ENCODE measurements around the gene FXYD1. TPM values are rescaled to one million over a fixed set of nuclear protein-coding genes. Genes with fewer than 3 reads are reported as not detected.

The FXYD1 gene
- polyA plus RNA-seq, 2 of the 4 experiments (the other 2 are of a cell fraction) = not detected

DNA sequence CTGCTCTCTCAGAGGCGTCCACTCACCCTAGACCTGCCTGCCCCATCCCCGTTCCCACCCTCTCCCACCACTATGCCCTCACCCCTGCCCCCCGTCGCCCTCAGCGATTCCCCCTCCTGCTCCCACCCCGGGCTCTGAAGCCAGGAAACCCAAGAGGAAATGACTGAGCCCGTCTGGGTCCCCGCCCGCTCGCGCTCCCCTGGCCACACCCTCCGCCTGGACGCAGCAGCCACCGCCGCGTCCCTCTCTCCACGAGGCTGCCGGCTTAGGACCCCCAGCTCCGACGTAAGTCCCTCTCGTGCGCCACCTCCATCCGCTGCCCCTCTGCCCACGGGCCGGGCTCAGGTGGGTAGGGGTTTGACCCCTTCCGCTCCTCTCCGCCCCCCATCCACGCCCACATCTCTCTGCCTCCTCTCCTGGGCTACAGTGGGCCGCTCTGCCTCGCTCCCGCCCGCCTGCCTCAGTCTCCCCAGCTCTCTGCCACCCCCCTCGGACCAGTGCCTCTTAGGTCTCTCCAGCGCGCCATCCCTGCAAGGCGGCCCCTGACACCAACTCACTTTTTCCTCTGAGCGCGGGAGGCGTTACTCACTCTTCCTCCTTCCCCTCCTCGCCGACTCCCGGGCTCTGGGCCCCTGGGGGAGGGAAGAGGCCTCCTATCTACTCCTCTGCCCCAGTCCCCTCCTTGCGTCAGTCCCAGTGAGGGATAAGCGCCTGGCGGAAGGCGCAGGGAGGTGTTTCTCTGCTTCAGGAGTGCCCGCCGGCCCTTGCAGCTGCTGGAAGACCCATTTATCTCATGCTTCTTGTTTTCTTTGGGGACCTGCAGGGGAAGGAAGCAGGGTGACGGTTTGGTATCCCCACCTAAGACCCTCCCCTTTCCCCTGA, 16.1 kb downstream of the FXYD1 start, which contains the start of gene FXYD5:
Gene FXYD5 (plus strand): TSS at position 211 of the 882 bp plus-strand sequence. CDS start 816 bp downstream, outside the sequence.
- ChIA-PET CTCF (interaction anchor here (0.5 to 13.8 kb wide), 19 partner anchors 8 to 1067 kb away, joined by 3 to 163 read pairs (median 4); partner anchors contain the start of genes FXYD1, FXYD7 and LGI4), POLR2A (interaction anchor here (1.5 kb wide), 1 partner anchor 14 kb away, joined by 3 read pairs; no protein-coding TSS in a partner anchor)
- Histone ChIP-seq H3K4me1 (peaks cover 9% of the 10 kb centered on the region; the same call in 1 of the 3 replicates), H3K4me3 (peak within 1 kb of the TSS; percentile 68), H3K9me3 (no peaks in the 10 kb centered on the region), H3K4me2 (peak within 1 kb of the TSS; percentile 88), H3K27ac (peak within 1 kb of the TSS; percentile 79 to 90)
- DNase-seq (ENCODE audit: low read depth in 1 of 2, low spot score in 1 of 2) (peak; percentile 76 to 96), FAIRE-seq (no peak), ATAC-seq (peak; percentile 74 to 88)
- WGBS (ENCODE audit: missing lambda C conversion rate) = 2% methylated on average over 36 of the region's 49 CpGs
- TF ChIP-seq, protein P1, sequence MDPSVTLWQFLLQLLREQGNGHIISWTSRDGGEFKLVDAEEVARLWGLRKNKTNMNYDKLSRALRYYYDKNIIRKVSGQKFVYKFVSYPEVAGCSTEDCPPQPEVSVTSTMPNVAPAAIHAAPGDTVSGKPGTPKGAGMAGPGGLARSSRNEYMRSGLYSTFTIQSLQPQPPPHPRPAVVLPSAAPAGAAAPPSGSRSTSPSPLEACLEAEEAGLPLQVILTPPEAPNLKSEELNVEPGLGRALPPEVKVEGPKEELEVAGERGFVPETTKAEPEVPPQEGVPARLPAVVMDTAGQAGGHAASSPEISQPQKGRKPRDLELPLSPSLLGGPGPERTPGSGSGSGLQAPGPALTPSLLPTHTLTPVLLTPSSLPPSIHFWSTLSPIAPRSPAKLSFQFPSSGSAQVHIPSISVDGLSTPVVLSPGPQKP (IDR thresholded peaks at IDR 0.05; ENCODE audit: low read depth, low read length) = no peak
- TF ChIP-seq POLR2A (IDR thresholded peaks at IDR 0.05; ENCODE audit: low read length) = peak; percentile 69
- TF ChIP-seq JUN (IDR thresholded peaks at IDR 0.05) = peak in 1 of 2 experiments; percentile 48; a peak in 1 of 5 replicates
- TF ChIP-seq PHF8 (IDR thresholded peaks at IDR 0.05; ENCODE audit: borderline replicate concordance, low read depth) = peak; percentile 42; the same call in 1 of the 2 replicates
- TF ChIP-seq, protein P2, sequence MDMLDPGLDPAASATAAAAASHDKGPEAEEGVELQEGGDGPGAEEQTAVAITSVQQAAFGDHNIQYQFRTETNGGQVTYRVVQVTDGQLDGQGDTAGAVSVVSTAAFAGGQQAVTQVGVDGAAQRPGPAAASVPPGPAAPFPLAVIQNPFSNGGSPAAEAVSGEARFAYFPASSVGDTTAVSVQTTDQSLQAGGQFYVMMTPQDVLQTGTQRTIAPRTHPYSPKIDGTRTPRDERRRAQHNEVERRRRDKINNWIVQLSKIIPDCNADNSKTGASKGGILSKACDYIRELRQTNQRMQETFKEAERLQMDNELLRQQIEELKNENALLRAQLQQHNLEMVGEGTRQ (IDR thresholded peaks at IDR 0.05) = no peak
- TF ChIP-seq EHMT2 (IDR thresholded peaks at IDR 0.05; ENCODE audit: low read depth) = no peak
- peak; percentile 10 for TF ChIP-seq ZFP36 (IDR thresholded peaks at IDR 0.05; ENCODE audit: borderline replicate concordance, partially characterized antibody)
- no peak for TF ChIP-seq RFX5 (IDR thresholded peaks at IDR 0.05)
- TF ChIP-seq, protein P3, sequence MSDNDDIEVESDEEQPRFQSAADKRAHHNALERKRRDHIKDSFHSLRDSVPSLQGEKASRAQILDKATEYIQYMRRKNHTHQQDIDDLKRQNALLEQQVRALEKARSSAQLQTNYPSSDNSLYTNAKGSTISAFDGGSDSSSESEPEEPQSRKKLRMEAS (IDR thresholded peaks at IDR 0.05) = peak; percentile 86
- peak; percentile 73; the same call in 1 of the 2 replicates for TF ChIP-seq E2F6 (IDR thresholded peaks at IDR 0.05; ENCODE audit: borderline replicate concordance, low read depth)
- 0 out of 2 replicates have a peak, but pooled peaks have one; percentile 41 for TF ChIP-seq TP53 (CRISPR knock-in tag; IDR thresholded peaks at IDR 0.05)

GRCh38 chr19:35155441-35155840, 16.8 kb downstream of the FXYD1 start:
- ChIA-PET POLR2A (interaction anchor here (1.5 kb wide), 1 partner anchor 14 kb away, joined by 3 read pairs; no protein-coding TSS in a partner anchor), CTCF (interaction anchor here (6.8 to 13.8 kb wide), 2 partner anchors 10 to 19 kb away, joined by 51 to 163 read pairs; partner anchors contain the start of genes FXYD1, FXYD7 and LGI4)
- FAIRE-seq (no peak), DNase-seq (ENCODE audit: low read depth in 1 of 2, low spot score in 1 of 2) (no peak), ATAC-seq (no peak; a peak in 1 of 6 replicates)
- H3K4me2 ChIP-seq = peak overlapping the region; percentile 88
- WGBS (ENCODE audit: missing lambda C conversion rate) = 81% methylated on average over 17 of the region's 17 CpGs
- H3K9me3 ChIP-seq = no peaks in the 10 kb centered on the region
- H3K27ac ChIP-seq = peak overlapping the region; percentile 79 to 90
- peak overlapping the region; percentile 68 for H3K4me3 ChIP-seq
- peaks cover 9% of the 10 kb centered on the region; the same call in 1 of the 3 replicates for H3K4me1 ChIP-seq
- no peak for TF ChIP-seq FOSB (CRISPR knock-in tag; IDR thresholded peaks at IDR 0.05)
- TF ChIP-seq CBX8 (IDR thresholded peaks at IDR 0.05) = no peak
- no peak for TF ChIP-seq POLR2AphosphoS2 (conservative IDR thresholded peaks at IDR 0.05; ENCODE audit: low read length)
- TF ChIP-seq, protein P4, sequence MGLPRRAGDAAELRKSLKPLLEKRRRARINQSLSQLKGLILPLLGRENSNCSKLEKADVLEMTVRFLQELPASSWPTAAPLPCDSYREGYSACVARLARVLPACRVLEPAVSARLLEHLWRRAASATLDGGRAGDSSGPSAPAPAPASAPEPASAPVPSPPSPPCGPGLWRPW (IDR thresholded peaks at IDR 0.05) = no peak
- TF ChIP-seq NFE2L2 (conservative IDR thresholded peaks at IDR 0.05; ENCODE audit: low read length) = no peak
- TF ChIP-seq, protein P1 (IDR thresholded peaks at IDR 0.05; ENCODE audit: low read depth, low read length) = no peak
- no peak for TF ChIP-seq ZNF302 (CRISPR knock-in tag; IDR thresholded peaks at IDR 0.05)
- TF ChIP-seq HDAC2 (IDR thresholded peaks at IDR 0.05) = no peak
- TF ChIP-seq REST (IDR thresholded peaks at IDR 0.05) = no peak
- TF ChIP-seq ESRRA (IDR thresholded peaks at IDR 0.05; ENCODE audit: borderline replicate concordance, low read length) = no peak
- TF ChIP-seq HOXA7 (CRISPR knock-in tag; IDR thresholded peaks at IDR 0.05) = no peak
- TF ChIP-seq MAFK (IDR thresholded peaks at IDR 0.05; ENCODE audit: partially characterized antibody) = no peak
- TF ChIP-seq EP300 (IDR thresholded peaks at IDR 0.05) = no peak
- no peak for TF ChIP-seq CHD2 (IDR thresholded peaks at IDR 0.05; ENCODE audit: low read length, partially characterized antibody)
- TF ChIP-seq ZC3H11A (IDR thresholded peaks at IDR 0.05) = no peak

Data from A549 (cell line).